Stimulated activated naive CD4-positive, alpha-beta T cell treated with Interleukin-2 at 50 U/mL for 16 hours (primary cell): ENCODE results near the gene EOMES.

Source experiments
- DNase-seq: peaks from one replicate; lab custom pipeline; 2025; lab: John Stamatoyannopoulos, UW

Gene EOMES

DNA sequence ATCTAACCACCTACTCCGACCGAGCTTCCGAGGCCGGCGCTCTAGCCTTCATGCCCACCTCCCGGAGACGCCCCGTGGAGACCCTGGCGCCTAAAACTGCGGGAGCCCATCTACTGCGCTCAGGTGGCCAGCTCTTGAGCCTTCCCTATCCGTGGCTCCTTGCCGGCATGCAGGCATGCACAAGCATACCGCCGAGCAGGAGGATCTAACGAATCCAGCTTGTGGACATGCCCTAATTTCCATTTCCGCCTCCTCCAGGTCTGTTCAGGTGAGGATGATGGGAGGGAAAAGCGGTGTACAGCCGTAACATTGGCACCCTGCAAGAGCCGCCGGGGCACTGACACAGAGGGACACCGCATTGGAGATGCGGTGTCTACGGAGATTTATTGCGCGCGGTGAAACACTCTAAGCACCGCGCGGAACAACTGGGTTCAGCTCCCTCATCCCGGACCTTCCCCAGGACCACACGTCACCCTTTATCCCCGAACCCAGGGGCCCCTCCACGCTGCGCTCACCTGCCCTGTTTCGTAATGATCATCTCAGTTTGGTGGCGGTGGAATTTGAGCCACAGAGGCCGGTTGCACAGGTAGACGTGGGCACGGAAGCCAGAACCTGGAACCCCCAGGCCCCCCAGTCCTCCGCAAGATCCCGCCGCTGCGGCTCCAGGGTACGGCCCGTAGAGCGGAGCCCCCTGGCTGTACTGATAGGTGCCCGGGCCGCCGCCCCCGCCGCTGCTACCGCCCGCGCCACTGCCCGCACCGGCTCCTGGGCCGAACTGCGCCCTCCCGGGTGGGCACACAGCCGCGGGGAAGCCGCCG, 1.0 kb downstream of the EOMES start:
- no peak for DNase-seq

DNA sequence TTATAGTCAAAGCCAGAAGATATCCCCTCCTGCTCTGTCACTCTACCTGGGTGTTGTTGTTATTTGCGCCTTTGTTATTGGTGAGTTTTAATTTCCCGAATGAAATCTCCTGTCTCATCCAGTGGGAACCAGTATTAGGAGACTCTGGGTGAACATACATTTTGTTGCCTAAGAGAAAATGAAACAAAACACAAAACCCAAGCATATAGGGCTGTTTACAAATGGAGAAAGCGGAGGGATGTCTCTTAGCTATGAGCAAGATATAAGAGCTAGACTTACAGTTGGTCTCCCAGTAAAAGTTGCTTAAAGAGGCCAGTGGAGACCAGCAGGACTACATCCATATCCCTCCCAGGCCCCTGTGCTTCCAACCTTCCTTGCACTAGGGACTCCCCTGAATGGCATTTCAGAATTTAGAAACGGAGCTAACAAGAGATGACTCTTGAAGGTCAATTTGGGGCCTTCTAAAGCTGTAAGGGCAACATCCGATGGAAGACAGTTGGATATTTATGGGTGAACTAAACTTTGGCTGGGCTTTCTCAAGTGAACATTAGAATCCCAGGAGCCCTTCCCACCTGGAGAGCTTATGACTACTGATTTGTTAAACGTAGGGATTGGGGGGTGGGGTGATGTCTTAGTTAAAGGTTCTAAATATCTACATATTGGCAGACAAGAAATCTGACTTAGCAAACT, 2.7 kb downstream of the EOMES start:
- DNase-seq = no peak

DNA sequence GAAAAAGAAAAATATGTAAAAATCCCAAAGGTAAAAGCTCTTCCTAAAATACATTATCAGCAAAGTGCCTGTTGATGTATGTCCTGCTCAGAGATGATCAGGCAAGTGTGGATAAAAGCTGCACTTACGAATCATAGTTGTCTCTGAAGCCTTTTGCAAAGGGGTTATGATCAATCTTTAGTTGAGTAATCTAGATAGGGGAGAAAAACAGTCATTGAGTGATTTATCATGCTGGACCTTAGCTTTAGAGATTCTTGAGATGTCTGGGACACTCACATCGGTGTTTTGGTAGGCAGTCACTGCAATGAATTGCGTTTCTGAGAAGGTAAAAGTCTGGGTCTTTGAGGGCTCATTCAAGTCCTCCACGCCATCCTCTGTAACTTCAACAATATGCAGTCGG, 3.7 kb downstream of the EOMES start:
- no peak for DNase-seq

DNA sequence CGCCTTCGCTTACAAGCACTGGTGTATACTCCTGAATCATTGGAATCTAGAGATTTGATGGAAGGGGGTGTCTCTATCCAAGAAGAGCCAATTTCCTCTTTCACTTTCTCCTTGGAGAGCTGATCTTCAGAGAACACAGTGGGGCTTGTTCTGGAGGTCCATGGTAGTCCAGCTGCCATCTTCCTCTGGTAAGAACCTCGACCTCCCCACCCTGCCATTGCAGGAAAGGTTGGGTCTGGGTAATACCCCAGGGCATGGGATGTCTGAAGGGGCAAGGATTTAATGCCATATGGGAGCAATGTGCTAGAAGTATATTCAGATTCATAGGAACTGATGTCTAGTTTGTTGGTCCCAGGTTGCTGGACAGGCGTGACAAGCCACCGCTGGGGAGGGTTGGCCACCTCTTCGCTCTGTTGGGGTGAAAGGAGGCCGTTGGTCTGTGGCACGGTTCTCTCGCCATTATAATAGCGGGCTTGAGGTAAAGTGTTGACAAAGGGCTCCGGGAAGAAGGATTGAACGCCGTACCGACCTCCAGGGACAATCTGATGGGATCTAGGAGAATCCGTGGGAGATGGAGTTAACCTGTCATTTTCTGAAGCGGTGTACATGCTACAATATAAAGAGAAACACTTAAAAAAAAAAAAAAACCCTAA, 4.8 kb downstream of the EOMES start:
- DNase-seq = no peak

DNA sequence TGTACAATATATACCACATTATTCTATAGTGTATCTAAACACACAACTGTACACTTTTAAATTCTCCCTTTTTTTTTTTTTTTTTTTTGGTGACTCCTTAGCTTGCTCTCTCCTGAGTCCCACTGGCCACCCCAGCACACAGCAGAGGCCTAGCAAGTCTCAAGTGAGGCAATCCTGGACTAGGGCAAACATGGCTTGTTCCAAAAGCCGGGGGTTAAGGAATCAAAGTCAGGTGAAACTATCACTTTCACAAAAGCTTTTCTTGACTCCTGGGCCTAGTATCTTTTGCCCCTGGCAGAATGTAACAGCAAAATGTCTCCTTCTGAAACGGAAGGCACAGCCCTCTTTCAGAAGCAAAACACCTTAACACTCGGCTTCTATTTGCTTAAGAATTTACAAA, 5.8 kb downstream of the EOMES start:
- DNase-seq = no peak

DNA sequence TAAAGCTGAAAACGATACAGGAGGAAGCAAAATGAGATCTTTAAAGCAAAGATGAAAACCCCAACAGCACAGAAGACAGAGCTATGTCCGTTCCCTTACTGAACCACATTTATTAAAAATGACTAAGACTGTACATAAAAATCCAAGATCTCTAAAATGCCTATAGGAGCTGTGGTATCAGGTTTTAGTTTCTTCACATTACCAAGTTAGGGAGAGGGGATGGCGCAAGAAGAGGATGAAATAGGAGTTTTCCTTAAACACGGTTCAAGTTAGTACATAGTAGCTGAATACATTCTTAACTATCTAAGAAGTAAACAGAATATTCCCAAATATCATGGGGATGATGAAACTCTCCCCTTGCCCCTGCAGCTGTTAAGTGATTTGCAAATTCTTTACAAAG, 6.3 kb downstream of the EOMES start:
- DNase-seq = no peak

DNA sequence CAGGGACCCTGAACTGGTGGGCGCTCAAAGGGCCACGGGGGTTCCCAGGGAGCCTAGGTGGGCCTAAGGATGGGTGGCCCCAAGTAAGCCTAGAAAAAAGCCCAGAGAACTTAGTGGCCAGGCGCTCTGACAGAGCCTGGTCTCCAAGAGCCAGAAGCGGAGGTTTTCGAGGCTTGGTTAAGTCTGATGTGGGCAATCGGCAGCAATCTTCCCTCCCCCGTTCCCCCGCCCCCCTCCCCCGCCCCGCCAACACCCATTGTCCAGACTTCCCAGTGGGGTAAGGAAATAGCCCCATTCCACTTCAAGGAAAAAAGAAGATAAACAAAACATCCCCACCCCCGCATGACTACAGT, 6.7 kb downstream of the EOMES start:
- DNase-seq = no peak

DNA sequence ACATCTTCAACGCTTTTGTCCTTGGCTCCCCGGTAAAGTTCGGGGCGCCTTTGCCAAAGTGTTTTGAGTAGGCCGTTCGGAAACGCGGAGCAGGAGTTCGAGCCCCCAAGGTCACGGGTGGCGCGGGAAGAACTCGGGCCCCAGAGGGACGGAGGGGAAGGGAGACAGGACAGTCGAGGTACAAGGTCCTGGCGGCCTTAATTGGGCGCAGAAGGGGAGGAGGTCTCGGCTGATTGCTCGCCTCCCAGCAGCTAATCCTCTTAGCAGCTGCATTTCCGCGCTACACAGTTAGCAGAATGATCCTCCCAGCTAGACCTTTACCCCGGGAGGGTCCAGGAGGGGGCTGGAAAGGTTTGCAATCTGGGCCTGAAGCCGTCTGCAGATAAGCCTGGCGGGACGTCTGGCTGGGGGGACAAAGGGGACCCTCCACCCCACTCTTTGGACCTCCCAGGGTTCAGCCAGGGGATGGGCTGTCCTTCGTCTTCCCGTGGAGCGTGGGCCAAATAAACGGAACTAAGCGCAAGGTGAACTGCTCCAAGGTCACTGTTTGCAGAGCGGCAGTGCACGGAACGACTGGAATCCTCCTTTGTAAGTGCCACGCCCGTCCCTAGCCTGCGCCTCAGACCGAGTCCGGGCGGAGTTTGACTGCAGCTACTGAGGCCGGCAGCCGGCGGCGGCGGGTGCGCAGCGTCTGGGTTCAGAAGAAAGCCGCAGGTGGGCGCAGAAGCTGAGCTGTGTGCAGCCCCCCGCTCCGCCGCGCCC, 7.2 kb downstream of the EOMES start:
- DNase-seq = no peak

DNA sequence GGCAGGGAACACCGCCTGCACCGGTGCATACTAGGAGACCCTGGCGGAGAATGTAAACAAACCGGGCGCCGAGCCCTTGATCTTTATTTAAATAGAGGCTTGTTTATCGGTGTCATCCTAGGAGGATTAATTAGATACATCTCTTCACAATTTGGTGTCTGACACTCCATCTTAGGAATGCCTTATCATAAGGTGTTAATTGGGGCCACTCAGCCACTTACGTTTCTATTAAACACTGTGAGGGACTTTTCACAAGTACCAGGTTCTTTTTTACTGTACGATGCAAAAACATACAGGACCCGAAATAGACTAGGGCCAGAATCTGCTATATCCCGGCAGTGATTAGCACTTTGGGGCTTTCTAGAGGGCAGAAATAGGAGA, 8.0 kb downstream of the EOMES start:
- no peak for DNase-seq

DNA sequence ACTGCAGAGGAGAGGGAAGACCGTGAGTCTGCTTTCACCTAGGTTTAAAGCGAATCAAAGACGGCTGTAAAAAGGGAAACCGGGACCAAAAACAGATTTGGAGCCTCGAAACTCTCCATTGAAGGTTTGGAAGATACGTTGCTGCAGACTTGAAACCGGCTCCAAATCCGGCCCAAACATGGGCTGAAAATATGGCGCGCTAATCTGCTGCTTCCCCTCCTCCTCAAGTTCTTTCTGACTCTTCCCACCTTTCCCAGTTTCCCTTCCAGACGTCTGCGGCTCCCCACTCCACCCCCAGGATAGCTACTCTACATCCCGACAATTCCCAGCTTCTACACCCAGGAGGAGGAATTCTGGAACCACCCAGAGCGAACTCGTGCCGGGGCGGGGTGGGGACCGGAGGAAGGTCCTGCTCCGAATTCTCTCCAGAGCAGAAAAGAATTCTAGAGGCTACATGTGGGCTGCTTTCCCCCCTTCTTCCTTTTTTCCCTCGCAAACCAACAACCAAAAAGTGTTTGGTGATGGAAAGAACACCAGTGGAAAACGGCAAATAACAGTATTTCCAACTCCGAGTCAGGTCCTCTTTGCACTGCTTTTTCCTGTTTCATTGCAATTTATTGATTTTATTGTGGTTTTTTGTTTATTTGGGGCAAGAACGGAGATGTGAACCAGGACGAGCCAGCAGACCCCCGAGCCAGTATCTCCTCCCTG, 8.5 kb downstream of the EOMES start:
- DNase-seq = no peak

DNA sequence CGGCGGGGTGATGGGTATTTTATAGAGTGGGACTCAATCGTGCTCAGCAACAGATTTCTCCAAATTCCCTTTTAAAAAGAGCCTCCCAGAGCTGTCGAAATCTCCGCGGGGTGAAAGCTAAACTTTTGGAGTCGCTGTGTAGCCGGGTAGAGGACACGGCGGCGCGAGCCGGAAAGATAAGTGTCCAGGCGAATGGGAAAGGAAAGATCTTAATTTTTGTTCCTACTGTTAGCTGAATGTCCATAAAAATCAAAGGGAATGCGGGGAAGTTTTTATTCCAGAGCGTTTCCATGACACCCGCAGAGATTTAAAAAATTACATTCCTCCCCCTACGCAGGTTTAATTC, 9.1 kb downstream of the EOMES start:
- DNase-seq = no peak

DNA sequence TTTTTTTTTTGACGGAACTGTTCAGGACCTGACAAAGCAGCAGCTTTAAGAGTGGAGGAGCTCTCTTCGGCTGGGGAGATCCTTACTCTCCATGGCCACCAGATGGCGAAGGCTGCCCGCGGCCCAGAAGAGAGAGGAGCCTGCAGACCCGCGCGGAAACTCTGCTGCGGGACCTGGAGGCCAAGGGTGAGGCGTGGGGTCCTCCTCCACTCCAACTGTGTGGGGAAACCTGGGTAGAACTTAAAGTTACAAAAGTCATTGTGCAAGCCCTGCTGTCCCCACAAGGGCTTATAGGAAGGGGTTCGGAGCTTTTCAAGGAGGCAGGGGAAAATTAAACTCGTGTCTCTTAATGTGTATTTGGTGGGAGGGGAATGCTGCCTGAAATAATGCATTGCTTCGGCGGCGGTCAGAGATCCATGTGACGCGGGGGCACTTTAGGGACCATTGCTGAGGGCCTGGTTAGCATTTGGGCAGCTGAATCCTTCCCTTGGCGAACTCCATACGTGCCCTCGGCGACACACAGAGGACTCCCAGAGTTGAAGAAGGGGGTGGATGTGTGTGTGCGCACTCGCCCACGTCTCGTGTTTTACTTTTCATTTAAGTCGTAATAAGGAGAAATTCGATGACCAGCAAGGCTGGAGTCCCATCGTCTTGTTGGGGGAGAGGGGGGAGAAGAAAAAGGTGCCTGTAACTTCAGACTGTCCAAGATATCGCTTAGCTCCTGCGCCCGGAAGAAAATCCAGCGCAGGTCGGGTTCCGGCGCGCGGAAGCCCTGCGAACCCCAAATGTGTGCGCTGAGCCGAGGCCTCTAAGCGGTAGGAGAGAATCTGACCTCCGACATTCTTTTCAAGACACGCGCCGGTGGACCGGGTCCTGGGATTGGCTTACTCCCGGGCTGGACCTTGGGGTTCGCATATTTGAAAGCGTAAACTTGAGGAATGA, 9.7 kb downstream of the EOMES start:
- peak; percentile 80 for DNase-seq

DNA sequence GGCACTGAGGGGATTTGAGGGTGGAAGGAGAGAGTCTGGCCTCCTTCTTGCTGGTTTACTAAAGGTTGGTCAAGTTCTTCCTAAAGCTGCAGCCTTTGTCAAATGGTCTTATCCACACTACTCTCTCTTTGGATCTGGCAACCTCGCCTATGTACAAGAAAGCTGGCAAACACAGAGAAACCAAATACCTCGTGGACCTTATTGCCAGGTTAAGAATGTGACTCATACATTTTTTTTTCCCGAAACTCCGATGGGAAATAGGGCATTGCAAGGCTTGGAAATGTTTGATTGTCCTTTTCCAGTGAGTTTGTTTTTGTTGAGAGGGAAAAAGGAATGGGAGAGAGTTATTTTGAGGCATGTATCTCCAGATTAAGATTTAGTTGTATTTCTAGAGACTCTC, 13.9 kb downstream of the EOMES start:
- no peak for DNase-seq

DNA sequence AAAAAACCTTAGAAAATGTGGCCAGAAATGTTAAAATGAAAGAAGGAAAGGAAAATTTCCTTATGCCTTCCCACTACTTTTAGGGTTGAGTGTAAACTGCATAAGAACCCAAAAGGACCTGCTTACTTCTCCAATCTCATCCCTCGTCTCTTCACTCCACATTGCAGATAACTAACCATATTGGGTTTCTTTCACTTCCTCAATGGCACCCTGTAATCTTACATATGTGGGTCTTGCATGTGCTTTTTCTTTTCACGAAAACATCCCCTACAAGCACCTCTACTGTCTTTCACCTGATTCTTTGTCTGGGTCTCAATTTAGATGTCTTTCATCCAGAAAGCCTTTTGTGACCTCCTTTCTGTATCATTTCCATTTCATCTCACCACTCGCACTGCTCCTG, 23.1 kb downstream of the EOMES start:
- DNase-seq = no peak

DNA sequence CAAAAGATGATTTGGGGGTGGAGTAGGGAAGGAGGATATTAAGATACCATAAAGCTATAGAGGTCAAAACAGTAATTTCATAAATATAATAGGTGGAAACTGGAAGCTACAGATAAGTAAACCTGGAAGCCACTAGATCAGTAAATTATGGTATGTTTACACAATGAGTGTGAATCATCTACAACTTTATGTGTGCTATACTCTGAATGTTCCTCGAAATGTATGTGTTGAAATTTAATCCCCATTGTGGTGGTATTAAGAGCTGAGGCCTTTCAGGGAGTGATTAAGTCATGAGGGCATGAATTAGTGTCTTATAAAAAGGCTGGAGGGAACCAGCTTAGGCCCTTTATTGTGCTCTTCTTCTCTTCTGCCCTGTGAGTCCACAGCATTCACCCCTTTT, 25.2 kb downstream of the EOMES start:
- DNase-seq = no peak

DNA sequence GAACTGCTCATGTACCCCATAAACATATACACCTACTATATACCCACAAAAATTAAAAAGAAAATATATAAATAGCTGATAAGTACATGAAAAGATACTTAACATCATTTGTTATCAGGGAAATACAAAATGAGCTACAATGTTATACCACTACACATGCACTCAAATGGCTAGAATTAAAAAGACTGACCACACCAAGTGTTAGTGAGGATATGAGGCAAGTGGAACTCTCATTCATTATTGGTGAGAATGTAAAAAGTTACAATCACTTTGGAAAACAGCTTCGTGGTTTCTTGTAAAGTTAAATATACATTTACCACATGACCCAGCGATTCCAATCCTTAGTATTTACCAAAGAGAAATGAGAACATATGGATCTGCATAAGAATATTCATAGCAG, 26.5 kb downstream of the EOMES start:
- DNase-seq = no peak

DNA sequence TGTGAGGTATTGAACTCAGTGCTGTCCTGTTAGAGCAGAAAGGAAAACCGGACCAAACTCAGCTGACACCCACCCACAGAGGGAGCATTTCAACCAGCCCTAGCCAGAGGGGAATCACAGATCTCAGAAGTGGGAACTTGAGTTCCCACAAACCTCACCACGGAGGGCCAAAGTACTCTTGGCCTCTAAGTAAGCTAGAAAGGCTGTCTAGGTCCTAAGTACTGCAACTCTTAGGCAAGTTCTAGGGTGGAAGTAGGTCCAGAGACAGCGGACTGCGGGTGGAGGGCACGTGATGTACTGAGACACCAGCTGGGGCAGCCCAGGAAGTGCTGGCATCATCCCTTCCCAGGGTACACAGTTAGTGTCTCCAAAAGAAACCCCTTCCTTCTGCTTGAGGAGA, 34.1 kb downstream of the EOMES start:
- no peak for DNase-seq

DNA sequence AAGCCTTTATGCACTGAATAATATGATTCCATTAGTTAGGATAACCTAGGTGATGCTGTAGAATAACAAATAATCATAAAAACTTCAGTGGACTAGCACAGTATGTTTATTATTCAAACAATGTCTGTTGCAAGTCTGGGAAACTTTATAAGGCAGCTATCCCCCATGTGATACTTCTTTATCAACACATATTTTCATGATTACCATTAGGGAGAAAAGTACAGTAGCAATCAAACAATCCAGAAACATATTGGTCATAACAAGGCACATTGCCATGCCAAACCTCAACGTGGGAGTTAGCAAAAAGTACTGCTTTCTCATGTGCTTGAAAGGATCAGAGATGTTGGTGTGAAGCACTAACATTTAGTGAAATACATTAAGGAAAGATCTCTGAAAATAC, 35.5 kb downstream of the EOMES start:
- DNase-seq = no peak

DNA sequence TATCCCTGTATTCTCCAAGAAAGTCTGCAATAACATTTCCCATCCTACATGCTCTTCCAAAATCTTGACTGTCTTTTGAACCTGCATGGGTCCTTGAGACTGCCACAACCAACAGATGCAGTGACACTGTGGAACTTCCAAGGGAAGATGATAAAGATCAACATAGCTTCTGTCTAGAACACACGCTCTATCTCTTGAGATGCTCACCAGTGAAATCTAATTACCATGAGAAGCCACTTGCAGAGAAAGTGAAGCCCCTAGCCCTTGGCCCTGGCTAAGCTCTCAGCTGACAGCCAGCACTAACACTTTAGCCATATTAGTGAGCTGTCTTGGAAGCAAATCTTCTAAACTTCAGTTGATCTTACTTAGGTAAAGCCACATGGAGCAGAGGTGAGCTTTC, 36.6 kb downstream of the EOMES start:
- no peak for DNase-seq

DNA sequence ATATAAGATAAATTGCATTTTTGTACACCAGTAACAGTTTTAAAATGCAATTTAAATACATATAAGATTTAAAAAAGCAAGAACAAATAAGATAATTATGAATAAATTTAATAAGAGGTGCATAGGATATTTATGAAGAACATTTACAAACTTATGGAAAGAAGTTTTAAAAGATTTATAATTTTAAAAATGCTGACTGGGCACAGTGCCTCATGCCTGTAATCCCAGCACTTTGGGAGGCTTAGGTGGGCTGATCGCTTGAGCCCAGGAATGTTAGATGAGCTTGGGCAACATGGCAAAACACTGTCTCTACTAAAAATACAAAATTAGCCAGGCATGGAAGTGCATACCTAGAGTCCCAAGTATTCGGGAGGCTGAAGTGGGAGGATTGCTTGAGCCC, 37.8 kb downstream of the EOMES start:
- no peak for DNase-seq

DNA sequence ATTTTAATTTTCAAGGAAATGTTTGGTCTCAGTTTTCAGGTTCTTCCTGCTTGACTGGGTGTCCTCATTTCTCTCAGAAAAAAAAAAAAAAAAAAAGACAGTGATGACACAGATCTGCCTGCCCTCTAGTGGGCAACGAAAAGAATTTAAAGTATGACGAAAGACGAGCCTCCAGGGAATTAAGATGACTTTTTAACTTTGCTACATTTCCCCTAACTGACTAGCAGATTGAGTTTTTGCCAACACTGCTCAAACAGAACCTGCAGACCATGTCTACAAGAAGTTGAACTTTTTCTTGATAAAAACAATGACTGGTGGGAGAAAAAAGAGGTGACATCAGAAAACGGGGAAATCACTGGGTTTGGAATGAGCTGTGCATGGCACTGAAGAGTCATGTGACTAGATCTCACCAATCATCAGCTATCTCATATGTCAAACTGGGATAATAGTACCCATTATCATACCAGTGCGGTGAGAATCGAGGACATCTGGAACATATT, 40.8 kb downstream of the EOMES start:
- DNase-seq = peak; percentile 7
